GM18909 (cell line): ENCODE data around the gene NCK2.

Experiments
- ATAC-seq: cut with Tn5 transposase; IDR thresholded peaks from one replicate; pipeline ENCODE4 v1.9.1; 2021; ENCODE audit warnings: mild to moderate bottlenecking; ENCODE audit not compliant: unreplicated experiment, poor library complexity

NCK2 gene

GRCh38 chr2:105744909-105745853 is at the start of gene NCK2:
TSS of gene NCK2 (plus strand) at chr2:105744912. CDS start at chr2:105855064, 110,152 bp downstream.
- peak; percentile 30 for ATAC-seq

GRCh38 chr2:105697781-105698449 is 46.8 kb upstream of the NCK2 start:
- no peak for ATAC-seq

- no peak for ATAC-seq
These were observed 45.9 kb upstream of the NCK2 start for GRCh38 chr2:105698820-105699219.

- ATAC-seq, result no peak
These were observed 43.7 kb upstream of the NCK2 start for GRCh38 chr2:105701042-105701441.

- ATAC-seq, result no peak
These were observed 36.0 kb upstream of the NCK2 start for GRCh38 chr2:105708697-105709096.

GRCh38 chr2:105711394-105711793 is 33.3 kb upstream of the NCK2 start:
- ATAC-seq, result no peak

GRCh38 chr2:105712166-105712915 is 32.4 kb upstream of the NCK2 start:
- ATAC-seq, result no peak

- ATAC-seq, result no peak
These were observed 31.6 kb upstream of the NCK2 start for GRCh38 chr2:105712981-105713596.

- ATAC-seq, result no peak
These were observed 30.6 kb upstream of the NCK2 start for GRCh38 chr2:105714141-105714540.

GRCh38 chr2:105718846-105719481 is 25.7 kb upstream of the NCK2 start:
- no peak for ATAC-seq

GRCh38 chr2:105721991-105722511 is 22.7 kb upstream of the NCK2 start:
- no peak for ATAC-seq

- no peak for ATAC-seq
These were observed 21.9 kb upstream of the NCK2 start for GRCh38 chr2:105722726-105723297.

GRCh38 chr2:105723431-105723830 is 21.3 kb upstream of the NCK2 start:
- no peak for ATAC-seq

GRCh38 chr2:105725388-105725787 is 19.3 kb upstream of the NCK2 start:
- ATAC-seq, result no peak

GRCh38 chr2:105730170-105730569 is 14.5 kb upstream of the NCK2 start:
- no peak for ATAC-seq

GRCh38 chr2:105731511-105731910 is 13.2 kb upstream of the NCK2 start:
- no peak for ATAC-seq

- no peak for ATAC-seq
These were observed 12.6 kb upstream of the NCK2 start for GRCh38 chr2:105732101-105732500.

- no peak for ATAC-seq
These were observed 11.6 kb upstream of the NCK2 start for GRCh38 chr2:105732955-105733607.

GRCh38 chr2:105733875-105734274 is 10.8 kb upstream of the NCK2 start:
- no peak for ATAC-seq
